Activated CD8-positive, alpha-beta memory T cell treated with anti-CD3 and anti-CD28 coated beads, Interleukin-2, amount 50 U/mL, for 1 hour (primary cell): ENCODE results near the gene MDH1B.
"Not testable (repeated sequence)": the region's sequence is repeated elsewhere in the genome, so short reads cannot be mapped to it uniquely, and the experiment has no call there.

Experiments used
- DNase-seq: peaks from one replicate; pipeline ENCODE4 v3.0.0-alpha.2; 2020; ENCODE audit errors: extremely low read depth

The MDH1B gene

GRCh38 chr2:206765242-206766056 is at the start of gene MDH1B, which contains the start of gene FASTKD2:
MDH1B (minus strand) TSS chr2:206765328; CDS start chr2:206765271, 57 bp downstream.
FASTKD2 (plus strand) TSS chr2:206765606; CDS start chr2:206766694, 1,088 bp downstream.
- peak; percentile 68 for DNase-seq

GRCh38 chr2:206814498-206814897 is 49.4 kb upstream of the MDH1B start:
- no peak for DNase-seq

GRCh38 chr2:206812471-206812870 is 47.3 kb upstream of the MDH1B start:
- not testable (repeated sequence) for DNase-seq

- DNase-seq, result not testable (repeated sequence)
Measured at GRCh38 chr2:206807624-206808023, 42.5 kb upstream of the MDH1B start.

- no peak for DNase-seq
Measured at GRCh38 chr2:206805887-206806607, 40.9 kb upstream of the MDH1B start.

- no peak for DNase-seq
Measured at GRCh38 chr2:206804326-206804725, 39.2 kb upstream of the MDH1B start.

GRCh38 chr2:206802654-206803514 is 37.8 kb upstream of the MDH1B start:
- DNase-seq, result no peak

GRCh38 chr2:206801418-206802189 is 36.5 kb upstream of the MDH1B start:
- no peak for DNase-seq

- no peak for DNase-seq
Measured at GRCh38 chr2:206800506-206801417, 35.6 kb upstream of the MDH1B start.

- DNase-seq, result no peak
Measured at GRCh38 chr2:206799083-206799482, 34.0 kb upstream of the MDH1B start.

GRCh38 chr2:206798000-206798399 is 32.9 kb upstream of the MDH1B start:
- DNase-seq, result no peak

- DNase-seq, result no peak
Measured at GRCh38 chr2:206797376-206797775, 32.2 kb upstream of the MDH1B start.

GRCh38 chr2:206792645-206793044 is 27.5 kb upstream of the MDH1B start:
- no peak for DNase-seq

GRCh38 chr2:206790311-206790935 is 25.3 kb upstream of the MDH1B start:
- DNase-seq, result no peak

- DNase-seq, result no peak
Measured at GRCh38 chr2:206784559-206785353, 19.6 kb upstream of the MDH1B start.

GRCh38 chr2:206783718-206784117 is 18.6 kb upstream of the MDH1B start:
- no peak for DNase-seq

GRCh38 chr2:206780671-206781070 is 15.5 kb upstream of the MDH1B start:
- no peak for DNase-seq

GRCh38 chr2:206776432-206776831 is 11.3 kb upstream of the MDH1B start:
- no peak for DNase-seq

- no peak for DNase-seq
Measured at GRCh38 chr2:206774871-206775270, 9.7 kb upstream of the MDH1B start.
